ENCODE measurements around the gene ZNFX1.

- no peak for TF ChIP-seq CTCF (conservative IDR thresholded peaks at IDR 0.05; ENCODE audit: low read length)
- TF ChIP-seq EZH2phosphoT487 (IDR thresholded peaks at IDR 0.05; ENCODE audit: borderline replicate concordance) = no peak
These were observed 1.5 kb downstream of the ZNFX1 start for GRCh38 chr20:49276161-49276960.

Data from Loucy (cell line).